ENCODE results near the gene IFI27L1. TPM values are rescaled to one million over a fixed set of nuclear protein-coding genes. Genes with fewer than 3 reads are reported as not detected.

IFI27L1 gene
- total RNA-seq, 2 donors from 2014 or later, result 11.1 to 138 TPM

GRCh38 chr14:94087891-94088290 is 6.8 kb downstream of the IFI27L1 start:
- WGBS, result 93% methylated on average over 4 of the region's 4 CpGs
- intact Hi-C loops (cut with DNase I), result no loop called here

GRCh38 chr14:94088516-94088915 is 7.4 kb downstream of the IFI27L1 start:
- WGBS, result 88% methylated on average over 5 of the region's 5 CpGs
- intact Hi-C loops (cut with DNase I), result no loop called here

More at GRCh38 chr14:94087891-94088290, 6.8 kb downstream of the IFI27L1 start:
- no peak for DNase-seq (ENCODE audit: low spot score)
- no peak for TF ChIP-seq POLR2AphosphoS5 (IDR thresholded peaks at IDR 0.05)
- no peak for TF ChIP-seq POLR2A (IDR thresholded peaks at IDR 0.05)
- TF ChIP-seq CTCF (IDR thresholded peaks at IDR 0.05), result no peak
- Histone ChIP-seq H3K9me3 (no peaks in the 10 kb centered on the region), H3K4me1 (replicated peaks) (no peaks in the 10 kb centered on the region), H3K36me3 (no peaks in the 10 kb centered on the region), H3K27me3 (replicated peaks; ENCODE audit: insufficient read depth) (no peaks in the 10 kb centered on the region), H3K4me3 (no peak overlapping the region), H3K27ac (no peak overlapping the region)

GRCh38 chr14:94089479-94089878 is 8.4 kb downstream of the IFI27L1 start:
- no peaks in the 10 kb centered on the region for H3K27me3 ChIP-seq (replicated peaks; ENCODE audit: insufficient read depth)
- WGBS, result 95% methylated on average over 4 of the region's 4 CpGs
- no peaks in the 10 kb centered on the region for H3K36me3 ChIP-seq
- no peaks in the 10 kb centered on the region for H3K9me3 ChIP-seq
- no peak for DNase-seq (ENCODE audit: low spot score)
- intact Hi-C loops (cut with DNase I), result no loop called here
- no peaks in the 10 kb centered on the region for H3K4me1 ChIP-seq (replicated peaks)
- no peak for TF ChIP-seq CTCF (IDR thresholded peaks at IDR 0.05)
- TF ChIP-seq POLR2AphosphoS5 (IDR thresholded peaks at IDR 0.05), result no peak
- TF ChIP-seq POLR2A (IDR thresholded peaks at IDR 0.05), result no peak
- no peak overlapping the region for H3K4me3 ChIP-seq
- H3K27ac ChIP-seq, result no peak overlapping the region

More at GRCh38 chr14:94088516-94088915, 7.4 kb downstream of the IFI27L1 start:
- no peak for DNase-seq (ENCODE audit: low spot score)
- no peak overlapping the region for H3K4me3 ChIP-seq
- H3K27me3 ChIP-seq (replicated peaks; ENCODE audit: insufficient read depth), result no peaks in the 10 kb centered on the region
- H3K9me3 ChIP-seq, result no peaks in the 10 kb centered on the region
- H3K27ac ChIP-seq, result no peak overlapping the region
- no peaks in the 10 kb centered on the region for H3K36me3 ChIP-seq
- no peaks in the 10 kb centered on the region for H3K4me1 ChIP-seq (replicated peaks)
- TF ChIP-seq POLR2AphosphoS5 (IDR thresholded peaks at IDR 0.05) (no peak), CTCF (IDR thresholded peaks at IDR 0.05) (no peak)

- 100% methylated on average over 2 of the region's 2 CpGs for WGBS
- no peaks in the 10 kb centered on the region for H3K9me3 ChIP-seq
- H3K27me3 ChIP-seq (replicated peaks; ENCODE audit: insufficient read depth), result no peaks in the 10 kb centered on the region
- H3K27ac ChIP-seq, result no peak overlapping the region
- no peak for DNase-seq (ENCODE audit: low spot score)
- H3K36me3 ChIP-seq, result no peaks in the 10 kb centered on the region
- intact Hi-C loops (cut with DNase I), result no loop called here
- no peaks in the 10 kb centered on the region for H3K4me1 ChIP-seq (replicated peaks)
- TF ChIP-seq CTCF (IDR thresholded peaks at IDR 0.05) (no peak), POLR2AphosphoS5 (IDR thresholded peaks at IDR 0.05) (no peak), POLR2A (IDR thresholded peaks at IDR 0.05) (no peak)
- H3K4me3 ChIP-seq, result no peak overlapping the region
These were observed 12.3 kb downstream of the IFI27L1 start for GRCh38 chr14:94093418-94093817.

- Histone ChIP-seq H3K4me3 (no peak overlapping the region), H3K27me3 (replicated peaks; ENCODE audit: insufficient read depth) (no peaks in the 10 kb centered on the region), H3K4me1 (replicated peaks) (no peaks in the 10 kb centered on the region), H3K9me3 (no peaks in the 10 kb centered on the region), H3K27ac (no peak overlapping the region), H3K36me3 (no peaks in the 10 kb centered on the region)
- TF ChIP-seq POLR2A (IDR thresholded peaks at IDR 0.05), result no peak
- TF ChIP-seq POLR2AphosphoS5 (IDR thresholded peaks at IDR 0.05), result no peak
- no peak for TF ChIP-seq CTCF (IDR thresholded peaks at IDR 0.05)
- no peak for DNase-seq (ENCODE audit: low spot score)
- WGBS, result 94% methylated on average over 4 of the region's 4 CpGs
- intact Hi-C loops (cut with DNase I), result no loop called here
These were observed 16.0 kb downstream of the IFI27L1 start for GRCh38 chr14:94097091-94097490.
